Measurements from ENCODE around the gene DYNLT2.
"Not testable (repeated sequence)": the region's sequence is repeated elsewhere in the genome, so short reads cannot be mapped to it uniquely, and the experiment has no call there.

Gene DYNLT2

GRCh38 chr6:169700296-169700695 lies 51.1 kb downstream of the DYNLT2 start:
- peak; percentile 47 for DNase-seq (ENCODE audit: low read depth)

DNA sequence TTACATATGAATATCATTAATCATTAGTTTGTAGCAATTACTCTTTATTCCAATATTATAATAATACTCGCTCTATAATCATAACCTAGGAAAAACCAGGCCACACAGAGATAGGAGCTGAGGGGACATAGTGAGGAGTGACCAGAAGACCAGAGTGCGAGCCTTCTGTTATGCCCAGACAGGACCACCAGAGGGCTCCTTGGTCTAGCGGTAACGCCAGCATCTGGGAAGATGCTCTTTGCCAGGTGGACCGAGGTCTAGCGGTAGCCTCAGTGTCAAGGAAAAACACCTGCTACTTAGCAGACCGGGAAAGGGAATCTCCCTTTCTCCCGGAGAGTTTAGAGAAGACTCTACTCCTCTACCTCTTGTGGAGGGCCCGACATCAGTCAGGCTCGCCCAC lies 54.3 kb downstream of the DYNLT2 start:
- DNase-seq (ENCODE audit: low read depth) = not testable (repeated sequence)

DNA sequence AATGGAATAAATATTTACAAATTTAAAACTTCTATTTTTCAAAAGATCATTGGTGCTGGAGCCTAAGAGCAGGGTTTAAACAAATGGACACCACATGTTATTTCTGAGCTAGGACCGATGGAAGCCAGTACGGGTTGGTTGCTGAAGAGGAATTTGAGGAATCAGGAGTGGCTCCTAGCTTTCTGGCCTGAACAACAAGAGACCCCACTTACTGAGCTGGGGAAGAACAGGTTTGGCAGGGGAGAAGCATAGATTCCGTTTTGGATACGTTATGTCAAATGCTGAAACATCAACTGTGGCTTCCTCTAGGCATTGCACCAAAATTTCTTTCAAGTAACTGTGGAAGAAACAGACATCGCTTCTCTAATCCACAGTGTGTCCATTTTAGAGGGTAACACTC lies 56.2 kb downstream of the DYNLT2 start:
- DNase-seq (ENCODE audit: low read depth) = no peak

GRCh38 chr6:169692516-169692915 lies 58.9 kb downstream of the DYNLT2 start:
- DNase-seq (ENCODE audit: low read depth) = no peak

DNA sequence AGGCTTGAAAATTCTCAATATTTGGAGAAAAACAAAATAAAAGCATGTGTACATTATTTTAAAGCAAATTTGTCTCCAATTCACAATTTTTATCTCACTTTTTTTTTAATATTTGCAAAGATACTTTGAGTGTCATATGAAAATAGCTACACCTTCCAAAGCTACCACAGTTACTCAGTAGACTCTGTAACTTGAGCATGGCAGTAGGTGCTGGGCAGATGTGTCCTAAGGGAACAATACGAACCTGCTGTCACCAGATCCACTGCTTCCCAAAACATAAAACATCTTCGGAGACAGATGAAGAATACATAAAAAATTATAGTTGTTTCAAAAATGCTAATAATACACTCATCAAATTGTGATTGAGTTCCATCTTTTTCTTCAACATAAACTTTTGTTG lies 60.1 kb downstream of the DYNLT2 start:
- no peak for DNase-seq (ENCODE audit: low read depth)

All from GM04503 (cell line).